ENCODE measurements around the gene ASTE1.

GRCh38 chr3:130997289-130997688, 29.3 kb downstream of the ASTE1 start:
- TF ChIP-seq CTCF (tag by site-specific recombination; IDR thresholded peaks at IDR 0.05) (no peak), BCL11A (tag by site-specific recombination; IDR thresholded peaks at IDR 0.05; ENCODE audit: low read depth) (no peak), KLF9 (tag by site-specific recombination; IDR thresholded peaks at IDR 0.05; ENCODE audit: low read depth) (no peak), ZNF561 (tag by site-specific recombination; IDR thresholded peaks at IDR 0.05; ENCODE audit: borderline replicate concordance) (no peak), PBX3 (CRISPR knock-in tag; IDR thresholded peaks at IDR 0.05) (no peak), MEIS1 (CRISPR knock-in tag; IDR thresholded peaks at IDR 0.05; ENCODE audit: borderline replicate concordance) (no peak), ZNF701 (tag by site-specific recombination; IDR thresholded peaks at IDR 0.05) (no peak), ZNF311 (tag by site-specific recombination; IDR thresholded peaks at IDR 0.05; ENCODE audit: borderline replicate concordance) (no peak), TCF7L2 (IDR thresholded peaks at IDR 0.05; ENCODE audit: borderline replicate concordance, low read depth, low read length) (no peak), ZNF19 (tag by site-specific recombination; IDR thresholded peaks at IDR 0.05; ENCODE audit: low read depth) (no peak), ZNF362 (tag by site-specific recombination; IDR thresholded peaks at IDR 0.05) (no peak), ZNF24 (tag by site-specific recombination; IDR thresholded peaks at IDR 0.05) (no peak)
